Lower lobe of right lung (tissue), 2 donors: ENCODE data around the gene PARD6G. TPM values are rescaled to one million over a fixed set of nuclear protein-coding genes. Genes with fewer than 3 reads are reported as not detected.

Source experiments
- ATAC-seq, 2 donors: fragments of 200-7000 bp; cut with Tn5 transposase; one replicate each; pipeline ENCODE4 v1.9.1; 2020 to 2022; ENCODE audit warnings: mild to moderate bottlenecking in 2 of 2, moderate library complexity in 2 of 2
- DNase-seq: peaks from one replicate; pipeline ENCODE4 v3.0.0-alpha.2; 2020
- H3K27ac ChIP-seq: fragments of 200-600 bp; one replicate; pipeline ENCODE4 v1.8.0; 2022
- H3K27me3 ChIP-seq: fragments of 200-600 bp; one replicate; pipeline ENCODE4 v1.8.0; 2022; ENCODE audit warnings: low read depth
- H3K36me3 ChIP-seq: fragments of 200-600 bp; one replicate; pipeline ENCODE4 v1.8.0; 2022; ENCODE audit warnings: mild to moderate bottlenecking
- H3K4me1 ChIP-seq: fragments of 200-600 bp; one replicate; pipeline ENCODE4 v1.8.0; 2022
- H3K4me3 ChIP-seq: fragments of 200-600 bp; one replicate; pipeline ENCODE4 v1.8.0; 2022; ENCODE audit warnings: mild to moderate bottlenecking
- H3K9me3 ChIP-seq: fragments of 200-600 bp; one replicate; pipeline ENCODE4 v1.8.0; 2022
- CTCF ChIP-seq: fragments of 200-600 bp; IDR thresholded peaks from one replicate; pipeline ENCODE4 v1.8.0; 2022; ENCODE audit warnings: antibody characterized with exemption, mild to moderate bottlenecking
- intact Hi-C: fragments of 100-400 bp; cut with DNase I; formaldehyde crosslinking; loops from one replicate; pipeline ENCODE4 v1.11.0; 2022
- total RNA-seq: library from RNA; stranded (reverse); fragmentation: NEBNext Ultra II Directional; extraction: Animal tissue kit (Norgen Biotek cat#: 25700); gene quantifications from one replicate; pipeline ENCODE4 v1.2.1, GENCODE V29; 2021
- donor health status: DM: no; HTN: yes; CAD: no; lungs with severe emphysema.

Gene PARD6G
- total RNA-seq, 1 donor from 2014 or later = 7.3 TPM

DNA sequence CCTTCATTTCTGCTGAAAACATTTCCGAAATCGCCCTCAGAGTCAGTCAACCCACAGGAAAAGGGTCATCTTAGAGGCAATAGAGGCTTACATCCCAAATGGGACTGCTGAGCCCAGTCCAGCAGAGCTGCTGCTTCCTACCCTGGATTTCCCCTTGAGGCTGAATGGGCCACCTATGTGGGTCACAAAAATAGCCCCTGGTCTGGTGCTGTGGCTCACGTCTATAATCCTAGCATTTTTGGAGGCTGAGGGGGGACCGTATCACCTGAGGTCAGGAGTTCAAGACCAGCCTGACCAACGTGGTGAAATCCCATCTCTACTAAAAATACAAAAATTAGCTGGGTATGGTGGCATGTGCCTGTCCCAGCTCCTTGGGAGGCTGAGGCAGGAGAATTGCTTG is 88.9 kb downstream of the PARD6G start:
- Histone ChIP-seq H3K36me3 (no peaks in the 10 kb centered on the region), H3K4me3 (no peak overlapping the region), H3K4me1 (no peaks in the 10 kb centered on the region), H3K27ac (no peak overlapping the region), H3K9me3 (no peaks in the 10 kb centered on the region), H3K27me3 (peaks cover 9% of the 10 kb centered on the region)
- intact Hi-C loops = no loop called here
- DNase-seq = no peak
- ATAC-seq = no peak
- TF ChIP-seq CTCF = no peak

- ATAC-seq (peak; percentile 67 to 75), DNase-seq (peak; percentile 76)
- Histone ChIP-seq H3K27ac (no peak overlapping the region), H3K9me3 (no peaks in the 10 kb centered on the region), H3K4me1 (no peaks in the 10 kb centered on the region), H3K4me3 (no peak overlapping the region), H3K27me3 (peaks cover 9% of the 10 kb centered on the region), H3K36me3 (no peaks in the 10 kb centered on the region)
- peak; percentile 97 for TF ChIP-seq CTCF
- intact Hi-C loops = no loop called here
These were observed 89.5 kb downstream of the PARD6G start for GRCh38 chr18:80157708-80158343.

- no peak overlapping the region for H3K4me3 ChIP-seq
- DNase-seq = no peak
- H3K27me3 ChIP-seq = no peaks in the 10 kb centered on the region
- no peaks in the 10 kb centered on the region for H3K36me3 ChIP-seq
- intact Hi-C loops = no loop called here
- no peaks in the 10 kb centered on the region for H3K9me3 ChIP-seq
- H3K27ac ChIP-seq = no peak overlapping the region
- peak in 1 of 2 donors; percentile 34 for ATAC-seq
- peak; percentile 31 for TF ChIP-seq CTCF
- H3K4me1 ChIP-seq = no peaks in the 10 kb centered on the region
These were observed 93.0 kb downstream of the PARD6G start for GRCh38 chr18:80154293-80154692.

GRCh38 chr18:80149667-80150066 is 97.6 kb downstream of the PARD6G start:
- Histone ChIP-seq H3K4me1 (peaks cover 17% of the 10 kb centered on the region), H3K4me3 (no peak overlapping the region), H3K9me3 (no peaks in the 10 kb centered on the region), H3K27me3 (no peaks in the 10 kb centered on the region), H3K27ac (no peak overlapping the region), H3K36me3 (peaks cover 4% of the 10 kb centered on the region)
- intact Hi-C loops = no loop called here
- no peak for TF ChIP-seq CTCF
- DNase-seq = no peak
- no peak for ATAC-seq

DNA sequence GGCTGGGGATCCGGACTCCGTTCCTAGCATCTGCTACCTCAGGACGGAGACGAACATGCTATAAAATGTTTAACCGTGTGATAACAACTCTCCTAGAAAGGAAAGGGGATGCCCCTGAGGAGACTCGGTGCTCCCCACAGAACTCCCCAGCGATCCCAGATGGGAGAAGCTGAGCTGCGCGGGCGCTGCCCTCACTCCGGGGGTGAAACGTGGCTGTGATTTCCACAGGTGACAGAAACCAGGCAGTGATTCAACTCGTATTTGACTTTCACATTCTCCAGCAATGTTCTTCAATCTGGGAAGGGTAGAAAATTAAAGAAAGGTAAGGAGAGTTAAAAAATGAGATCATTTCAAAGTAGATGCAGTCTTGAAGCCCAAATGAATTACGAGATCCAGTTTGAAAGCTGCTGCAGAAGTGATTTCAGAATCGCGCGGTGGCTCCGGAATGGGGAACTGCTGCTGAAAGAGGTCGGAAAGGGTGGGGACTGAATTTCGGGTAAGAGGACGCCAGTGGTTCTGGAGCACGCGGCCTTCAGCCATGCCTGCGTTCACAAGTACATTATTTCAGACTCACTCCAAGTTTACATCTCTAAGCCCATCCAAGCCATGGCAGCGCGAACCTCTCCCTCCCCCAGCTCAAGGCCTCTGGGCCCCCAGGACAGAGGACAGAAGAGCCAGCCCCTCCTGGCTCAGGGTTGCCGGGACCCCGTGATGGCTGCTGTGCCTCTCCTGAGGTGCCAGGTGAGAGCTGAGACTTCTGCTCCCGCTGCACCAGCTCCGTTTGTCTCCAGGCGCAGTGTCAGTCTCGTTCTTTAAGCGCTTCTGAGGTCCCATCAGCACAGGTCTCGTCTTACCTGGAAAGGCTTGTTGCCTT is 98.8 kb downstream of the PARD6G start:
- no peak for TF ChIP-seq CTCF
- H3K27ac ChIP-seq = peak overlapping the region; percentile 9
- peak; percentile 53 to 59 for ATAC-seq

More for the DNA sequence above, 98.8 kb downstream of the PARD6G start:
- Histone ChIP-seq H3K9me3 (no peaks in the 10 kb centered on the region), H3K4me1 (peaks cover 18% of the 10 kb centered on the region), H3K4me3 (peak overlapping the region; percentile 59), H3K27me3 (no peaks in the 10 kb centered on the region), H3K36me3 (peaks cover 4% of the 10 kb centered on the region)
- DNase-seq = peak; percentile 63
- intact Hi-C loops = no loop called here
